Pancreas (tissue), 10 donors: ENCODE measurements around the gene NDUFAF7. TPM values are rescaled to one million over a fixed set of nuclear protein-coding genes. Genes with fewer than 3 reads are reported as not detected.

Source experiments
- ATAC-seq, 4 donors: fragments of 200-7000 bp; cut with Tn5 transposase; one replicate each; pipeline versions ENCODE4 v1.8.0 to v1.9.1; 2020; ENCODE audit warnings: mild to moderate bottlenecking in 4 of 4, moderate library complexity in 4 of 4
- DNase-seq, 6 donors: peaks; one replicate each; pipeline ENCODE4 v3.0.0-alpha.2; 2020
- FAIRE-seq: peaks from 2 replicates; lab custom pipeline; 2012; peaks lifted over from hg19 to GRCh38; lab: Jason Lieb, UNC
- H3K27ac ChIP-seq, 4 donors: fragments of 200-600 bp; sonication (generic); 1 replicate in 3 of 4; 2 replicates in 1 of 4; pipeline versions ENCODE4 v1.5.0 to v1.8.0; 2020
- H3K27me3 ChIP-seq, 4 donors: fragments of 200-600 bp; one replicate each; pipeline ENCODE4 v1.8.0; 2021
- H3K36me3 ChIP-seq, 3 donors: fragments of 200-600 bp; sonication (generic) in 1 of 3; one replicate each; pipeline versions ENCODE4 v1.5.0 to v1.8.0; 2020 to 2021
- H3K4me1 ChIP-seq, 3 donors: fragments of 200-600 bp; one replicate each; pipeline ENCODE4 v1.8.0; 2021
- H3K4me3 ChIP-seq, 4 donors: fragments of 200-600 bp; sonication (generic) in 2 of 4; one replicate each; pipeline versions ENCODE4 v1.5.0 to v1.8.0; 2020 to 2021
- H3K9me3 ChIP-seq, 4 donors: fragments of 200-600 bp; one replicate each; pipeline ENCODE4 v1.8.0; 2021
- WGBS, 2 donors: extraction: QIAGEN DNeasy Blood & Tissue Kit; methylation state at CpG; one replicate each; pipeline ENCODE4 v1.1.7; 2013; 5-methylcytosine and 5-hydroxymethylcytosine counted together
- intact Hi-C, 3 donors: fragments of 100-400 bp; cut with DNase I; formaldehyde crosslinking; loops; one replicate each; pipeline versions ENCODE4 v1.11.1 to v1.14.2; 2022
- polyA plus RNA-seq, 2 donors: library from polyadenylated mRNA; stranded (reverse); fragments of 200-250 nt; gene quantifications; one replicate each; pipeline ENCODE4 v1.2.3, GENCODE V29; 2013
- total RNA-seq, 6 donors: library from RNA; stranded (reverse); fragmentation: NEBNext Ultra II Directional in 4 of 6; extraction: Animal tissue kit (Norgen Biotek cat#: 25700) in 4 of 6; gene quantifications; one replicate each; pipeline versions ENCODE4 v1.2.1 to v1.2.4, GENCODE V29; 2021 to 2023
- TF ChIP-seq, protein P1 (sequence below), 4 donors: fragments of 200-600 bp; sonication (generic) in 3 of 4; IDR thresholded peaks; one replicate each; pipeline versions ENCODE4 v1.5.0 to v1.8.0; 2021; ENCODE audit warnings: antibody characterized with exemption in 4 of 4
- donor health status: healthy with polysubstance abuse.
- donor health status: DM: no; HTN: no; CAD: no; lungs with moderate emphysema.
- donor health status: DM: no; HTN: no; CAD: no.
- donor health status: control.
- donor health status: control.
- donor health status: Bipolar disorder and iron deficiency.
- donor health status: DM: yes; HTN: yes; CAD: no.
- donor health status: DM: no; HTN: no; CAD: no.
- donor health status: DM: no; HTN: no; CAD: no.
- donor health status: DM: yes; HTN: yes; CAD: no.

The NDUFAF7 gene
- total and polyA plus RNA-seq, 8 donors, result 4.7 to 20.0 (median 7.5) TPM

DNA sequence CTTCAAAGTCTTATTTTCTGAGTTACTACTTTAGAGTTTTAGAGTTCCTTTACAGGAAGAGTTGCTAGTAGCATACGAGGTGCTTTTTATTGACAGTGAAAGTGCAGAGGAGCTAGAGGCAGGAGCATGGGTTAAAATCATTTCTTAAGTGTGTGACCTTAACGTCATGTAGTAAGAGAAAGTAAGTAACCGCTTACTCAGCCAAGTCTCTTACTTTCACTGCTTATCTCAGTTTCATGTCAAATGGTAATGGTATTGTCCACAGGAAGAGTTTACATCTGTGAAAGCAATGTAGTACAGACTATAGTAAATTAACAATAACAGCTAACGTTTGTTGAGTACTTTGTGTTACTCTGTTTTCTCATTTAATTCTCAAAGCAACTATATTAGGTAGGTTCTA is 12.6 kb downstream of the NDUFAF7 start:
- no peak for FAIRE-seq
- 57 to 60% methylated on average over 4 of the region's 4 CpGs for WGBS, 2 donors
- ATAC-seq, result no peak
- Histone ChIP-seq H3K27ac (no peak overlapping the region), H3K27me3 (no peaks in the 10 kb centered on the region), H3K4me3 (no peak overlapping the region), H3K9me3 (no peaks in the 10 kb centered on the region), H3K4me1 (no peaks in the 10 kb centered on the region), H3K36me3 (peaks cover 0 to 48% (median 0%) of the 10 kb centered on the region in 3 donors)
- intact Hi-C loops, result no loop called here
- no peak for DNase-seq
- TF ChIP-seq, protein P1, sequence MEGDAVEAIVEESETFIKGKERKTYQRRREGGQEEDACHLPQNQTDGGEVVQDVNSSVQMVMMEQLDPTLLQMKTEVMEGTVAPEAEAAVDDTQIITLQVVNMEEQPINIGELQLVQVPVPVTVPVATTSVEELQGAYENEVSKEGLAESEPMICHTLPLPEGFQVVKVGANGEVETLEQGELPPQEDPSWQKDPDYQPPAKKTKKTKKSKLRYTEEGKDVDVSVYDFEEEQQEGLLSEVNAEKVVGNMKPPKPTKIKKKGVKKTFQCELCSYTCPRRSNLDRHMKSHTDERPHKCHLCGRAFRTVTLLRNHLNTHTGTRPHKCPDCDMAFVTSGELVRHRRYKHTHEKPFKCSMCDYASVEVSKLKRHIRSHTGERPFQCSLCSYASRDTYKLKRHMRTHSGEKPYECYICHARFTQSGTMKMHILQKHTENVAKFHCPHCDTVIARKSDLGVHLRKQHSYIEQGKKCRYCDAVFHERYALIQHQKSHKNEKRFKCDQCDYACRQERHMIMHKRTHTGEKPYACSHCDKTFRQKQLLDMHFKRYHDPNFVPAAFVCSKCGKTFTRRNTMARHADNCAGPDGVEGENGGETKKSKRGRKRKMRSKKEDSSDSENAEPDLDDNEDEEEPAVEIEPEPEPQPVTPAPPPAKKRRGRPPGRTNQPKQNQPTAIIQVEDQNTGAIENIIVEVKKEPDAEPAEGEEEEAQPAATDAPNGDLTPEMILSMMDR (IDR thresholded peaks at IDR 0.05), result no peak

DNA sequence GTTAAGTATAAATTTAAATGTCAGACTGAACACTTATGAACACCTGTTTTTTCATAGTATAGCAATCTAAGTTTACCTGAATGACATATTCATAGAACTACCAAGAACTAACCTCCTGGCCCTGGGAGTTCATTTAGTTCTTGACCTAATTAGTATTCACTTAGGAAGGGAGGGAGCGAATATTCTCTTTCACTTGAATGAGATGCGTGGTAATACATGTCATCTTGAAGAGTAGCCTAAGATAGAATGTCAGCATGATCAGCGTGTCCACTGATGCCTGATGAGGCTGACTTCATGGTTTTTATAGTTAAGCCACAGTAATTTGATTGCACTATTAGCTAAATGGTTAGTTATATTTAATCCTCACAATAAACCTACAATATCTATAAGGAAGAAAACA is 13.3 kb downstream of the NDUFAF7 start:
- intact Hi-C loops, result no loop called here
- Histone ChIP-seq H3K36me3 (peaks cover 0 to 46% (median 0%) of the 10 kb centered on the region in 3 donors), H3K4me1 (no peaks in the 10 kb centered on the region), H3K27ac (no peak overlapping the region), H3K27me3 (no peaks in the 10 kb centered on the region), H3K9me3 (no peaks in the 10 kb centered on the region), H3K4me3 (no peak overlapping the region)
- ATAC-seq (no peak), FAIRE-seq (no peak), DNase-seq (no peak)
- WGBS, 2 donors, result 94 to 96% methylated on average over 3 of the region's 3 CpGs
- TF ChIP-seq, protein P1 (IDR thresholded peaks at IDR 0.05), result no peak

DNA sequence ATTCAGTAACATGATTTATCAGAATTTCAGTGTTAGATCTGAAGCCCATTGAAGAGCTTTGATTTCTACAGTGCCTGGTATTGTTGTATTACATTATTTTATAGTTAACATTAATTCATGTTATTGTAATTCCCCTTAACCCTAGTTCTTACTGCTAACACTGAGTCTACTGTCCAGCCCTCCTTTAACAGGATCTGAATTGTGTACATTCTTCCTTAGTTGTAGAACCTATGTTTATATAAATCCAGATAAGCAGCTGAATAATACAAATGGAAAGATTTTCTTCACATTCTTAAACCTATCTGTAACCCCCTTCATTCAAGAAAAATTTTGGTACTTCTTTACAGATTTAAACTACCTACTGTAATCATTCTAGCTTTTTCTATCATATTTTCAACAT is 14.7 kb downstream of the NDUFAF7 start:
- no peak for FAIRE-seq
- Histone ChIP-seq H3K27ac (no peak overlapping the region), H3K4me1 (no peaks in the 10 kb centered on the region), H3K4me3 (no peak overlapping the region), H3K9me3 (no peaks in the 10 kb centered on the region), H3K27me3 (no peaks in the 10 kb centered on the region), H3K36me3 (peaks cover 0 to 49% (median 0%) of the 10 kb centered on the region in 3 donors)
- intact Hi-C loops, result no loop called here
- no peak for ATAC-seq
- TF ChIP-seq, protein P1 (IDR thresholded peaks at IDR 0.05), result no peak
- DNase-seq, result no peak

DNA sequence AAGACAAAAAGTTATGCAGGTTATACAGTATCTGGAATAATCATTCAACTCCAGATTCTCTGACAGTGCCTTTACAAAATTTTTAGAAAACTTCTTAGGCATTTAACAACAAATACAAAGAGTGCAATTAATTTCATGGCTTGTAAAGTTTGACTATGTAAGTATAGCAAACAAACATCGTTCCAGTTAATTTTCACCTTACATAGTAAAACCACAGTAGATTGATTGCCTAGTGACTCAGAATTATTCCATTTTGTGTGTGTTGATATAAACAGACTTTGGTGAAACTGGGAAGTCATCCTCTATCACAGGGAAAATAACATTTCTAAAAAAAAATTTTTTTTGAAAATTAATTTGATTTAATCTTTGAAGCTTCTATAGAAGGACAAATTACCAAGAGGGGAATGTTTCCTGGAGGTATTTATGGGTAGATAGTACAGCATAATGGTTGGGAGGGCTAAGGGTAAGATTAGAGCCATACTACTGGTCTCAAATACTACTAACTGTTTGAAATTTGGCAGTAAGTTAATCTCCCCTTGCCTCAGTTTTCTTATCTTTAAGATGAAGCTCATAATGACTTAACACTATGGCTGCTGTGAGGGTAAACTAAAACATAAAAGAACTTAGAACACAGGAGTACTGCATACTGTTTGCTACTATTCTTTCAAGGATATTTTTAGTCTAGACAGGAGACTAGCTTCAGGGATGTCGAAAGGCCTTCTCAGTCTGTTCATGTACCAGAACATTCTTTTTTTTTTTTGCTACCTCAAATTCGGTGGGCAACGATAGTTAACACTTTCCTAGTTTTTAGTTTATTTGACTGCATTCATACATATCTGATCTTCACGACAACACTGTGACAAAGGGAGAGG is 19.6 kb downstream of the NDUFAF7 start:
- Histone ChIP-seq H3K27me3 (no peaks in the 10 kb centered on the region), H3K4me1 (no peaks in the 10 kb centered on the region), H3K27ac (no peak overlapping the region), H3K4me3 (no peak overlapping the region), H3K36me3 (peaks cover 3 to 31% (median 4%) of the 10 kb centered on the region in 3 donors), H3K9me3 (no peaks in the 10 kb centered on the region)
- intact Hi-C loops, result no loop called here
- no peak for ATAC-seq
- TF ChIP-seq, protein P1 (IDR thresholded peaks at IDR 0.05), result no peak
- no peak for FAIRE-seq
- WGBS, 2 donors, result 77 to 81% methylated on average over 5 of the region's 5 CpGs
- DNase-seq, result no peak

DNA sequence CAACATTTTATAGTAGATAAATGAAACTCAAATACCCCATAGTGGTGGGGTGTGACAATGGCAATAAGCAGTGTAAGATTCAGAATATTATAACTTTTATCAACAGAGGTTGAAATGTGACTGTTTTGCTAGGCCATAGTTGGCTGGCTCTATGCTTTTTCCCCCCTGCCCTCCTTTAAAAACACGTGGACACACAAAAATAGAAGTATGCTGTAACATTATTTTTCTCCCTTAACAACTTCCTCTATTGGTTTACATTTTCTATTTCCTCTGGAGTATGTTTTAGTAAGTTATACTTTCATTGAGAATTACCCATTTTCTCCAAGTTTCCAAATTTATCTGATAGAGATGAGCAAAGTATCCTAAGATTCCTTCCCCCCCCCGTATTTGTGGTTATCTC is 31.1 kb downstream of the NDUFAF7 start:
- Histone ChIP-seq H3K27me3 (no peaks in the 10 kb centered on the region), H3K4me3 (no peak overlapping the region), H3K9me3 (no peaks in the 10 kb centered on the region), H3K27ac (no peak overlapping the region), H3K4me1 (no peaks in the 10 kb centered on the region), H3K36me3 (peaks cover 0 to 14% (median 7%) of the 10 kb centered on the region in 3 donors)
- TF ChIP-seq, protein P1 (IDR thresholded peaks at IDR 0.05), result no peak
- ATAC-seq (no peak), FAIRE-seq (no peak), DNase-seq (no peak)
- intact Hi-C loops, result no loop called here
- 76 to 80% methylated on average over 2 of the region's 2 CpGs for WGBS, 2 donors
